ENCODE data around the gene ABR.

- TF ChIP-seq CTCF (IDR thresholded peaks at IDR 0.05) (no peak), EP300 (IDR thresholded peaks at IDR 0.05) (no peak), POLR2AphosphoS5 (IDR thresholded peaks at IDR 0.05) (no peak), POLR2A (IDR thresholded peaks at IDR 0.05) (no peak)
Observed at GRCh38 chr17:1069847-1070246, 109.9 kb downstream of the ABR start.
